Measurements from ENCODE around the gene HNF1B. TPM values are rescaled to one million over a fixed set of nuclear protein-coding genes. Genes with fewer than 3 reads are reported as not detected.
A peak's percentile ranks its signal among the peaks of the same experiment; 100 is the strongest.

Gene HNF1B
- total RNA-seq, 4 donors from 2014 or later: not detected

DNA sequence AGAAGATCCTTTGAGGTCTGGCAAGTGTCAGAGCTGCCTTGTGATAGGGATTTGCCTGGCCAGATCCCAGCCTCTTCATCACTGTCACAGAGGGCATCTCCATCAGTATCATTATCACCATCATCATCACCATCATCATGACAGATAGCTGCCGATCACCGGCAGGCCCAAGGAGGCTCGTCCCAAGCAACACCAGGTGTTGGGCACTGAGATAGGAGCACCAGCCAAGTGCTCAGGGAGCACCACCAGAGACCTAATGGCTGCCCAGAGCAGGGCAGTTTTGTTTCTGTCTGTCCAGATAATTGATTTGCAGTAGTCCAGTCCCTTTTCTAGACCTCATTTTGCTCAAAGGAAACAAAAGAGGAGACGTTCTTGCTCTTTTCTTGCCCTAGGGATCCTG, 25.0 kb downstream of the HNF1B start:
- no peak for TF ChIP-seq POLR2A (IDR thresholded peaks at IDR 0.05)
- TF ChIP-seq CTCF (IDR thresholded peaks at IDR 0.05): no peak
- DNase-seq (ENCODE audit: low spot score in 2 of 2): peak in 1 of 2 donors; percentile 17
- WGBS, 2 donors: 73 to 74% methylated on average over 4 of the region's 4 CpGs
- H3K4me3 ChIP-seq (ENCODE audit: low read depth, poor library complexity, severe bottlenecking): no peak overlapping the region
- intact Hi-C loops (cut with DNase I; ENCODE audit: low total_unique reads): no loop called here

GRCh38 chr17:37718324-37719048, 26.4 kb downstream of the HNF1B start:
- intact Hi-C loops (cut with DNase I; ENCODE audit: low total_unique reads): no loop called here
- WGBS, 2 donors: 90% methylated on average over 3 of the region's 3 CpGs
- H3K4me3 ChIP-seq (ENCODE audit: low read depth, poor library complexity, severe bottlenecking): no peak overlapping the region
- DNase-seq (ENCODE audit: low spot score in 2 of 2): peak in 1 of 2 donors; percentile 8
- TF ChIP-seq CTCF (IDR thresholded peaks at IDR 0.05) (no peak), POLR2A (IDR thresholded peaks at IDR 0.05) (no peak)

DNA sequence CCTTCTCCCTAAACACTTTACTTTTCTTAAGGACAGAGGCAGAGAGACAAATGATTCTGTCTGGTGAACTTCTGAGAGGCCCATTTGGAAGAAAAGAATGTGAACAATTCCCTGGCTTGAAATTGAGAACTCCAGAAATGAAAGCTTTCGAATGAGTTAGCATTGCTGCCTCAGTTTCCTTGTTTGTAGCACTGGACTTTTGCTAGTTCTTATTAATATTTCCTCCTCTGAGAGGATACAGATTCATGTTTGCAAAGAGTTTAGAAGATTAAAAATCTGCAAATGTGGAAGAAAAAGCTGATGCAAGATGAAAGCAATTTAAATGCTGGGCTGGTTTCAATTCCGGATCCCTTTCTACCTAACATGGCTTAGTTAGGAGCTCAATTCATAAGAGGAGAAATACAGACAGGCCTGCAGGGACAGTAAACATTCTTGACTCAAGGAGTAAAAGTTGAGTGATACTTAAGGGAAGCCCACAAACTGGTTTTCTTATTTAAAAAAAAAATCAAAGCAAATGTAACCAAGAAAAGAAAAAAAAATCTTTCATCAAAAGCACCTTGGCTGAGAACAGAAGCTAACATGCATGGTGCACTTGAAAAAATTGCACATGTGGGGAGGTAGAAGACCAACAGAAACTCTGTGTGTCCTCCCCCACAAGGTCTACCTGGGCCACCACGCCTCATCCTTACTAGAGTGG, 27.1 kb downstream of the HNF1B start:
- intact Hi-C loops (cut with DNase I; ENCODE audit: low total_unique reads): no loop called here
- DNase-seq (ENCODE audit: low spot score in 2 of 2): peak in 1 of 2 donors; percentile 61
- H3K4me3 ChIP-seq (ENCODE audit: low read depth, poor library complexity, severe bottlenecking): no peak overlapping the region

DNA sequence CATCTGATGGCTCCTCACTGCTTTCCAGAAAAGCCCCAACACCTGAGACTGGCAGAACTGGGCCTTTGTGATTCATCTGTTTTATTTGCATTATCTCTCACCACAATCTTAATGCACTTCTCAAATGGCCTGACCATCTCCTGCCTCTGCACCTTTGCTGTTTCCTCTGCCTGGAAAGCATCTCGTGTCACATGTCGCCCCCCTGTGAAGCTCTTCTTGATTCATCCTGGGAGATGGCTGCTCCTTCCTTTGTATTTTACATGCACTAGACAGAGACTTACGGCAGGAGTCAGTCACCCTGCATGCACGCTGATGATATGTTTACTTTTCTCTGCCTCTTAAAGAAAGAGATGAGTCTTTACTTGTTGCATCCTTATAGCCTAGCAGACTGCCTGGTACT, 30.0 kb downstream of the HNF1B start:
- intact Hi-C loops (cut with DNase I; ENCODE audit: low total_unique reads): no loop called here
- TF ChIP-seq CTCF (IDR thresholded peaks at IDR 0.05): no peak
- 51 to 61% methylated on average over 4 of the region's 4 CpGs for WGBS, 2 donors
- DNase-seq (ENCODE audit: low spot score in 2 of 2): no peak
- H3K4me3 ChIP-seq (ENCODE audit: low read depth, poor library complexity, severe bottlenecking): no peak overlapping the region

More for the DNA sequence above, 27.1 kb downstream of the HNF1B start:
- WGBS, 2 donors: 69 to 76% methylated on average over 3 of the region's 3 CpGs
- TF ChIP-seq POLR2A (IDR thresholded peaks at IDR 0.05) (no peak), CTCF (IDR thresholded peaks at IDR 0.05) (no peak)

DNA sequence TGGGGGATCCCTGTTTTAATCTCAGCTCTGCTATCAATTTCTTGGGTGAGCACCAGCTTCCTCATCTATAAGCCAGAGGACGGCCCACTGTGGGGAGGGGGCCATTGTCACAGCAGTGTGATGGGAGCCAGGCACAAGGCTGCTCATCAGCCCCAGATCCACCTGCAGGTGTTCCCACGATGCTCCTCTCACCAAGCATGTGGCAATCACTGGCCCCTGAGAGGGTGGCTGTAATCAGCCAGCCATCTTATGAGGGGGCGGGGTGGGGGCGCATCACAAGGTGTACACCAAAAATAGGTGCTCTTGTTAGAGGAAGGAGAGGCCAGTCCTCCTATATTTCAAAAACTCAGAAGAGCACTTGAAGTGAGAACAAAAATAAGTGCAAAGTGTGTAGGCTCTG, 31.2 kb downstream of the HNF1B start:
- no peak for DNase-seq (ENCODE audit: low spot score in 2 of 2)
- intact Hi-C loops (cut with DNase I; ENCODE audit: low total_unique reads): no loop called here
- no peak for TF ChIP-seq CTCF (IDR thresholded peaks at IDR 0.05)
- TF ChIP-seq POLR2A (IDR thresholded peaks at IDR 0.05): no peak
- 70 to 71% methylated on average over 4 of the region's 4 CpGs for WGBS, 2 donors
- H3K4me3 ChIP-seq (ENCODE audit: low read depth, poor library complexity, severe bottlenecking): no peak overlapping the region

Data from lower leg skin (tissue), 4 donors.